H9 (cell line): ENCODE measurements around the gene DYNLT2B. TPM values are rescaled to one million over a fixed set of nuclear protein-coding genes. Genes with fewer than 3 reads are reported as not detected.
A peak's percentile ranks its signal among the peaks of the same experiment; 100 is the strongest.
"Not testable (repeated sequence)": the region's sequence is repeated elsewhere in the genome, so short reads cannot be mapped to it uniquely, and the experiment has no call there.

ENCODE experiments used
- DNase-seq: peaks from one replicate; pipeline ENCODE4 v3.0.0-alpha.2; 2017
- H2AFZ ChIP-seq: one replicate; pipeline ENCODE4 v1.6.1; 2013; ENCODE audit warnings: mild to moderate bottlenecking, low read length, control low read depth, moderate library complexity
- H2AK5ac ChIP-seq: 2 replicates; pipeline ENCODE4 v1.6.1; 2013; ENCODE audit warnings: low read length, control low read depth, mixed read lengths; ENCODE audit not compliant: insufficient read length
- H2BK120ac ChIP-seq: one replicate; pipeline ENCODE4 v1.6.1; 2013; ENCODE audit warnings: low read depth, mild to moderate bottlenecking, low read length, control low read depth, inconsistent platforms; ENCODE audit not compliant: poor library complexity, severe bottlenecking
- H2BK12ac ChIP-seq: 2 replicates; pipeline ENCODE4 v1.6.1; 2013; ENCODE audit warnings: low read length, control low read depth, mixed read lengths, low read depth; ENCODE audit not compliant: insufficient read length
- H2BK15ac ChIP-seq: 2 replicates; pipeline ENCODE4 v1.6.1; 2013; ENCODE audit warnings: low read depth, low read length, control low read depth
- H2BK20ac ChIP-seq: one replicate; pipeline ENCODE4 v1.6.1; 2013; ENCODE audit warnings: low read depth, mild to moderate bottlenecking, low read length, control low read depth, inconsistent platforms; ENCODE audit not compliant: poor library complexity, severe bottlenecking
- H2BK5ac ChIP-seq: 2 replicates; pipeline ENCODE4 v1.6.1; 2013; ENCODE audit warnings: low read length, control low read depth, mixed read lengths; ENCODE audit not compliant: insufficient read length
- H3K14ac ChIP-seq: 2 replicates; pipeline ENCODE4 v1.6.1; 2013; ENCODE audit warnings: low read length, control low read depth; ENCODE audit not compliant: insufficient read depth
- H3K18ac ChIP-seq: 2 replicates; pipeline ENCODE4 v1.6.1; 2013; ENCODE audit warnings: low read depth, mild to moderate bottlenecking, mixed read lengths, low read length, control low read depth; ENCODE audit not compliant: insufficient read length
- H3K23ac ChIP-seq: 2 replicates; pipeline ENCODE4 v1.6.1; 2013; ENCODE audit warnings: low read length, control low read depth, mixed read lengths, low read depth; ENCODE audit not compliant: insufficient read length
- H3K23me2 ChIP-seq: 2 replicates; pipeline ENCODE4 v1.6.1; 2013; ENCODE audit warnings: low read depth, mild to moderate bottlenecking, mixed read lengths, low read length, control low read depth; ENCODE audit not compliant: insufficient read length, poor library complexity, severe bottlenecking
- H3K27ac ChIP-seq: 2 replicates; pipeline ENCODE4 v1.5.1; 2013; ENCODE audit warnings: low read length, control low read depth, mixed read lengths, low read depth; ENCODE audit not compliant: insufficient read length
- H3K27me3 ChIP-seq: 2 replicates; pipeline ENCODE4 v1.6.1; 2013; ENCODE audit warnings: low read length, control low read depth, inconsistent platforms; ENCODE audit not compliant: insufficient read depth
- H3K4ac ChIP-seq: 2 replicates; pipeline ENCODE4 v1.6.1; 2013; ENCODE audit warnings: low read depth, mild to moderate bottlenecking, control low read depth, inconsistent platforms, low read length, moderate library complexity
- H3K4me1 ChIP-seq: 2 replicates; pipeline ENCODE4 v1.6.1; 2013; ENCODE audit warnings: low read length, control low read depth, inconsistent platforms; ENCODE audit not compliant: insufficient read depth
- H3K4me2 ChIP-seq: 2 replicates; pipeline ENCODE4 v1.6.1; 2013; ENCODE audit warnings: low read length, control low read depth, mixed read lengths; ENCODE audit not compliant: insufficient read length, insufficient read depth
- H3K56ac ChIP-seq: 2 replicates; pipeline ENCODE4 v1.6.1; 2013; ENCODE audit warnings: low read depth, mild to moderate bottlenecking, mixed read lengths, low read length, control low read depth; ENCODE audit not compliant: insufficient read length
- H3K79me1 ChIP-seq: 2 replicates; pipeline ENCODE4 v1.6.1; 2013; ENCODE audit warnings: low read depth, mild to moderate bottlenecking, moderate library complexity, low read length, control low read depth, inconsistent platforms; ENCODE audit not compliant: insufficient read depth, poor library complexity, severe bottlenecking
- H3K79me2 ChIP-seq: 2 replicates; pipeline ENCODE4 v1.6.1; 2013; ENCODE audit warnings: low read length, control low read depth, inconsistent platforms; ENCODE audit not compliant: insufficient read depth
- H3K9ac ChIP-seq: 2 replicates; pipeline ENCODE4 v1.6.1; 2013; ENCODE audit warnings: low read length, control low read depth, mixed read lengths; ENCODE audit not compliant: insufficient read length; ENCODE audit errors: extremely low read depth
- H3K9me3 ChIP-seq: one replicate; pipeline ENCODE4 v1.6.1; 2013; ENCODE audit warnings: low read depth, low read length, inconsistent platforms; ENCODE audit not compliant: control insufficient read depth
- H3T11ph ChIP-seq: one replicate; pipeline ENCODE4 v1.6.1; 2013; ENCODE audit warnings: mild to moderate bottlenecking, low read length, control low read depth, inconsistent platforms
- H4K20me1 ChIP-seq: one replicate; pipeline ENCODE4 v1.6.1; 2013; ENCODE audit not compliant: control insufficient read depth, insufficient read length, insufficient read depth
- H4K5ac ChIP-seq: 2 replicates; pipeline ENCODE4 v1.6.1; 2013; ENCODE audit warnings: low read depth, mild to moderate bottlenecking, mixed read lengths, low read length, control low read depth; ENCODE audit not compliant: insufficient read length
- H4K8ac ChIP-seq: replicated peaks from 2 replicates; pipeline ENCODE4 v1.6.1; 2013; ENCODE audit warnings: low read length, control low read depth, mixed read lengths, low read depth; ENCODE audit not compliant: insufficient read length
- H4K91ac ChIP-seq: 2 replicates; pipeline ENCODE4 v1.6.1; 2013; ENCODE audit warnings: low read depth, mild to moderate bottlenecking, moderate library complexity, mixed read lengths, low read length, control low read depth; ENCODE audit not compliant: insufficient read length
- H3K27ac Mint-ChIP-seq, 3 experiments: 2 replicates in 2 of 3; 3 replicates in 1 of 3; pipeline ENCODE4 v1.8.0; 2020 to 2021; ENCODE audit warnings: mixed read lengths in 3 of 3, mild to moderate bottlenecking in 1 of 3, moderate library complexity in 1 of 3
- H3K27me3 Mint-ChIP-seq: 2 replicates; pipeline ENCODE4 v1.8.0; 2021; ENCODE audit warnings: low read depth, mild to moderate bottlenecking, moderate library complexity, mixed read lengths
- H3K36me3 Mint-ChIP-seq, 3 experiments: 2 replicates in 2 of 3; 3 replicates in 1 of 3; pipeline ENCODE4 v1.8.0; 2020 to 2021; ENCODE audit warnings: low read depth in 3 of 3, mixed read lengths in 3 of 3; ENCODE audit not compliant: insufficient read depth in 1 of 3
- H3K4me1 Mint-ChIP-seq, 2 experiments: 2 replicates each; pipeline ENCODE4 v1.8.0; 2020; ENCODE audit warnings: mixed read lengths in 2 of 2
- H3K4me3 Mint-ChIP-seq, 2 experiments: 2 replicates in 1 of 2; 3 replicates in 1 of 2; pipeline ENCODE4 v1.8.0; 2020 to 2021; ENCODE audit warnings: mild to moderate bottlenecking in 2 of 2, mixed read lengths in 2 of 2, moderate library complexity in 1 of 2
- H3K9me3 Mint-ChIP-seq, 2 experiments: 2 replicates in 1 of 2; 3 replicates in 1 of 2; pipeline ENCODE4 v1.8.0; 2020; ENCODE audit warnings: mild to moderate bottlenecking in 2 of 2, mixed read lengths in 2 of 2, moderate library complexity in 1 of 2
- CTCF ChIP-seq: fragments of 200-600 bp; sonication (generic); conservative IDR thresholded peaks from 3 replicates; pipeline ENCODE4 v1.8.0; 2021; ENCODE audit warnings: antibody characterized with exemption, mild to moderate bottlenecking
- WGBS: extraction: QIAGEN DNeasy Blood & Tissue Kit; methylation state at CpG from one replicate; pipeline ENCODE4 v1.1.7; 2013; ENCODE audit warnings: missing lambda C conversion rate, low lambda C conversion rate, mixed read lengths; ENCODE audit not compliant: insufficient read length; ENCODE audit errors: extremely low coverage; 5-methylcytosine and 5-hydroxymethylcytosine counted together
- total RNA-seq: library from RNA; stranded (reverse); gene quantifications from 2 replicates; pipeline ENCODE4 v1.2.1, GENCODE V29; 2021

The DYNLT2B gene
- total RNA-seq, 1 experiment from 2014 or later = 12.4 TPM

GRCh38 chr3:196314597-196314996, 3.4 kb downstream of the DYNLT2B start:
- WGBS = no CpG with 5 or more reads among the region's 3 CpGs
- Histone ChIP-seq H3K4ac (no peak overlapping the region), H3K27ac (no peak overlapping the region), H2BK20ac (no peak overlapping the region), H4K91ac (no peak overlapping the region), H3T11ph (no peak overlapping the region), H3K56ac (no peak overlapping the region), H2BK5ac (no peak overlapping the region), H2BK12ac (no peak overlapping the region), H4K5ac (no peak overlapping the region), H3K79me2 (no peaks in the 10 kb centered on the region), H3K4me2 (no peak overlapping the region), H3K79me1 (no peaks in the 10 kb centered on the region), H3K23me2 (peaks cover 3% of the 10 kb centered on the region), H3K18ac (no peak overlapping the region), H4K8ac (no peak overlapping the region), H3K4me1 (no peaks in the 10 kb centered on the region), H2BK15ac (no peak overlapping the region), H3K27me3 (no peaks in the 10 kb centered on the region), H3K9ac (no peak overlapping the region), H3K9me3 (no peaks in the 10 kb centered on the region), H2AFZ (no peak overlapping the region), H2AK5ac (no peak overlapping the region), H4K20me1 (no peaks in the 10 kb centered on the region), H2BK120ac (no peak overlapping the region), H3K14ac (no peak overlapping the region), H3K23ac (no peak overlapping the region)
- Mint-ChIP-seq H3K27ac (no peak overlapping the region), H3K4me1 (peaks cover 2 to 6% of the 10 kb centered on the region in 2 experiments; a peak in 3 of 4 replicates), H3K27me3 (no peaks in the 10 kb centered on the region), H3K36me3 (peaks cover 0 to 15% (median 5%) of the 10 kb centered on the region in 3 experiments; a peak in 5 of 7 replicates), H3K9me3 (no peaks in the 10 kb centered on the region), H3K4me3 (no peak overlapping the region)
- DNase-seq = no peak
- TF ChIP-seq CTCF = no peak

GRCh38 chr3:196314086-196314485, 4.0 kb downstream of the DYNLT2B start:
- H3K4me2 ChIP-seq, H3T11ph ChIP-seq, H2BK15ac ChIP-seq, H3K23ac ChIP-seq, H3K27me3 Mint-ChIP-seq, H3K18ac ChIP-seq, H3K9ac ChIP-seq, H4K91ac ChIP-seq, H2AFZ ChIP-seq, H3K4ac ChIP-seq, H3K4me1 Mint-ChIP-seq, H3K56ac ChIP-seq, H3K27me3 ChIP-seq, DNase-seq, H3K9me3 Mint-ChIP-seq, H2BK120ac ChIP-seq, H3K27ac Mint-ChIP-seq, H3K14ac ChIP-seq, H3K79me2 ChIP-seq, H4K5ac ChIP-seq, H3K23me2 ChIP-seq, H3K4me1 ChIP-seq, H3K9me3 ChIP-seq, H3K79me1 ChIP-seq, H2BK12ac ChIP-seq, H3K27ac ChIP-seq, H4K8ac ChIP-seq, H2AK5ac ChIP-seq, H4K20me1 ChIP-seq, H2BK5ac ChIP-seq, H2BK20ac ChIP-seq: not testable (repeated sequence)
- no CpG with 5 or more reads among the region's 7 CpGs for WGBS
- Mint-ChIP-seq H3K4me3 (peak overlapping the region in 1 of 2 experiments; percentile 15; a peak in 1 of 5 replicates), H3K36me3 (peaks cover 0 to 15% (median 5%) of the 10 kb centered on the region in 3 experiments; a peak in 5 of 7 replicates)
